Astrocyte (in vitro differentiated cells and primary cell): Measurements from ENCODE around the gene NOCT.
A peak's percentile ranks its signal among the peaks of the same experiment; 100 is the strongest.

Experiments used
- EZH2 ChIP-seq: IDR thresholded peaks from 2 replicates; pipeline ENCODE4 v1.6.1; 2012; ENCODE audit warnings: mild to moderate bottlenecking, low read length, inconsistent platforms; ENCODE audit not compliant: insufficient read depth
- TF ChIP-seq, protein P1 (sequence below): IDR thresholded peaks from 2 replicates; pipeline ENCODE4 v1.5.1; 2011; ENCODE audit warnings: low read depth, mild to moderate bottlenecking, inconsistent platforms, low read length, moderate library complexity; ENCODE audit not compliant: insufficient read depth

DNA sequence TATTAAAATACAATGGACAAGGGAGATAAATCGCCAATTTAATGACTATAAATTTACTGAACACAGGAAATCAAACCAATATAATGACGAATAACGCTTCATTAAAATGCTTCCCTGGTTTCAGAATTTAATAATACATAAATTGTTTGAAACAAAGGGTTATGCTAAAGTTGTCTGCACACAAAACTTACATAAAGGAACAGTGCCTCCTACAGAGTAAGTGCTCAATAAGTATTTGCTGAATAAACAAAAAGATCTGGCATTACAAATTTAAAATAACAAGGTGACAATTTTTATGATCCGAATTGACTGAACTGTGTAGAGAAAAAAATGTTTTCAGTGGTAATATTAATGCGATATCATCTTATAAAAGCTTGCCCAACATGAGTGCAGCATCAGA is 69.6 kb downstream of the NOCT start:
- TF ChIP-seq, protein P1, sequence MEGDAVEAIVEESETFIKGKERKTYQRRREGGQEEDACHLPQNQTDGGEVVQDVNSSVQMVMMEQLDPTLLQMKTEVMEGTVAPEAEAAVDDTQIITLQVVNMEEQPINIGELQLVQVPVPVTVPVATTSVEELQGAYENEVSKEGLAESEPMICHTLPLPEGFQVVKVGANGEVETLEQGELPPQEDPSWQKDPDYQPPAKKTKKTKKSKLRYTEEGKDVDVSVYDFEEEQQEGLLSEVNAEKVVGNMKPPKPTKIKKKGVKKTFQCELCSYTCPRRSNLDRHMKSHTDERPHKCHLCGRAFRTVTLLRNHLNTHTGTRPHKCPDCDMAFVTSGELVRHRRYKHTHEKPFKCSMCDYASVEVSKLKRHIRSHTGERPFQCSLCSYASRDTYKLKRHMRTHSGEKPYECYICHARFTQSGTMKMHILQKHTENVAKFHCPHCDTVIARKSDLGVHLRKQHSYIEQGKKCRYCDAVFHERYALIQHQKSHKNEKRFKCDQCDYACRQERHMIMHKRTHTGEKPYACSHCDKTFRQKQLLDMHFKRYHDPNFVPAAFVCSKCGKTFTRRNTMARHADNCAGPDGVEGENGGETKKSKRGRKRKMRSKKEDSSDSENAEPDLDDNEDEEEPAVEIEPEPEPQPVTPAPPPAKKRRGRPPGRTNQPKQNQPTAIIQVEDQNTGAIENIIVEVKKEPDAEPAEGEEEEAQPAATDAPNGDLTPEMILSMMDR, result peak; percentile 23
- TF ChIP-seq EZH2, result no peak
